ENCODE results near the gene NAALADL1. TPM values are rescaled to one million over a fixed set of nuclear protein-coding genes. Genes with fewer than 3 reads are reported as not detected.

Gene NAALADL1
- total and polyA plus RNA-seq, 9 of the 15 experiments (the other 6 are each of a cell fraction or from before 2014, with no cell fraction given), result 0.06 to 0.72 (median 0.22) TPM; not detected in 4

DNA sequence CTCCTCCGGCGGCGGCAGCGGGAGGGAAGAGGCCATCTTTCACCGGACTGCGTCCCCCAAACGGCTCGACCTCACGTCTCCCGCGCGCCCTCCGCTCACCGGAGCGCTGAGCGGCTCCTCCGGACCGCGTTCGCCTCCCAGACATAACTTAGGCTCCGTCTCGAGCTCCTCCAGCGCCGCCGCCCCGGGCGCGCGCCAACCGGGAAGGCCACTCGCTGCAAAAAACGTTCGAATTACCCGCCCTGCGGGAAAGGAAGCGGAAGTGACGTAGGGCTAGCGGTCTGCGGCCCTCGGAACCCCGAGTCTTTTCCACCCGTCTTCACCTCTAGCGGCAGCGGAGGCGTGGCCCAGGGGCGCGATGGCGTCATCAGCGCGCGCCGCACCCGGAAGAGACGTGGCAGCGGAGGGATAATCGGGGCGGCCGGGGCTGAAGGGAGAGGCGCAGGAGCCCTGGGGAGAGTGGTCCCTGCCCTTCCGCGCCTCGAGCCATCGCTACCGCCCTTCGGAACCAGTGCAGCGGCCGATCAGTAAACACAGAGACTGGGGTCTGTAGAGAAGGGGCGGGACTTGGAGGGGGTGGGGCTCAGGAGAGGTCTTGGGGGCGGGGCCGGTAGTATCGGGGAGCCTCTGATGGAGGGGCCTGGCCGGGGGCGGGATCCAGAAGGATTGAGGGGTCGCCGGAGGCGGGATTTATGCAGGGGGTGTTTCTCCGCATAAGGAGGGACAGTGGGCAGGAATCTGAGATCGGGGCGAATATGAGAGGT is 25.7 kb upstream of the NAALADL1 start, which contains the start of the genes CDCA5 and ZFPL1 (continued):
- TF ChIP-seq MEIS2 (IDR thresholded peaks at IDR 0.05; ENCODE audit: partially characterized antibody), result peak; percentile 43
- no peak for TF ChIP-seq CREB3 (tag; conservative IDR thresholded peaks at IDR 0.05; ENCODE audit: low read depth)
- 0 out of 2 replicates have a peak, but pooled peaks have one; percentile 23 for TF ChIP-seq ZNF133 (CRISPR knock-in tag; IDR thresholded peaks at IDR 0.05)
- TF ChIP-seq E2F6 (IDR thresholded peaks at IDR 0.05; ENCODE audit: borderline replicate concordance in 1 of 2, extremely low read depth in 1 of 2, insufficient read depth in 1 of 2, insufficient read length in 1 of 2, low read depth in 1 of 2, low read length in 1 of 2, poor library complexity in 1 of 2, severe bottlenecking in 1 of 2), result peak in 1 of 2 experiments; percentile 43
- TF ChIP-seq CEBPG (CRISPR knock-in tag; IDR thresholded peaks at IDR 0.05), result no peak
- TF ChIP-seq CEBPG (tag; conservative IDR thresholded peaks at IDR 0.05 in 1 of 2, IDR thresholded peaks at IDR 0.05 in 1 of 2), result no peak
- TF ChIP-seq YBX1 (IDR thresholded peaks at IDR 0.05), result no peak
- TF ChIP-seq EP400 (IDR thresholded peaks at IDR 0.05), result peak; percentile 100
- TF ChIP-seq, protein P1, sequence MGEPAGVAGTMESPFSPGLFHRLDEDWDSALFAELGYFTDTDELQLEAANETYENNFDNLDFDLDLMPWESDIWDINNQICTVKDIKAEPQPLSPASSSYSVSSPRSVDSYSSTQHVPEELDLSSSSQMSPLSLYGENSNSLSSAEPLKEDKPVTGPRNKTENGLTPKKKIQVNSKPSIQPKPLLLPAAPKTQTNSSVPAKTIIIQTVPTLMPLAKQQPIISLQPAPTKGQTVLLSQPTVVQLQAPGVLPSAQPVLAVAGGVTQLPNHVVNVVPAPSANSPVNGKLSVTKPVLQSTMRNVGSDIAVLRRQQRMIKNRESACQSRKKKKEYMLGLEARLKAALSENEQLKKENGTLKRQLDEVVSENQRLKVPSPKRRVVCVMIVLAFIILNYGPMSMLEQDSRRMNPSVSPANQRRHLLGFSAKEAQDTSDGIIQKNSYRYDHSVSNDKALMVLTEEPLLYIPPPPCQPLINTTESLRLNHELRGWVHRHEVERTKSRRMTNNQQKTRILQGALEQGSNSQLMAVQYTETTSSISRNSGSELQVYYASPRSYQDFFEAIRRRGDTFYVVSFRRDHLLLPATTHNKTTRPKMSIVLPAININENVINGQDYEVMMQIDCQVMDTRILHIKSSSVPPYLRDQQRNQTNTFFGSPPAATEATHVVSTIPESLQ (CRISPR knock-in tag; IDR thresholded peaks at IDR 0.05), result peak; percentile 97
- TF ChIP-seq RREB1 (CRISPR knock-in tag; IDR thresholded peaks at IDR 0.05), result 0 out of 2 replicates have a peak, but pooled peaks have one; percentile 53
- peak; percentile 67; the same call in 1 of the 2 replicates for TF ChIP-seq POLR2AphosphoS5 (IDR thresholded peaks at IDR 0.05; ENCODE audit: control insufficient read depth, insufficient read depth, low read depth, low read length)
- TF ChIP-seq, protein P2, sequence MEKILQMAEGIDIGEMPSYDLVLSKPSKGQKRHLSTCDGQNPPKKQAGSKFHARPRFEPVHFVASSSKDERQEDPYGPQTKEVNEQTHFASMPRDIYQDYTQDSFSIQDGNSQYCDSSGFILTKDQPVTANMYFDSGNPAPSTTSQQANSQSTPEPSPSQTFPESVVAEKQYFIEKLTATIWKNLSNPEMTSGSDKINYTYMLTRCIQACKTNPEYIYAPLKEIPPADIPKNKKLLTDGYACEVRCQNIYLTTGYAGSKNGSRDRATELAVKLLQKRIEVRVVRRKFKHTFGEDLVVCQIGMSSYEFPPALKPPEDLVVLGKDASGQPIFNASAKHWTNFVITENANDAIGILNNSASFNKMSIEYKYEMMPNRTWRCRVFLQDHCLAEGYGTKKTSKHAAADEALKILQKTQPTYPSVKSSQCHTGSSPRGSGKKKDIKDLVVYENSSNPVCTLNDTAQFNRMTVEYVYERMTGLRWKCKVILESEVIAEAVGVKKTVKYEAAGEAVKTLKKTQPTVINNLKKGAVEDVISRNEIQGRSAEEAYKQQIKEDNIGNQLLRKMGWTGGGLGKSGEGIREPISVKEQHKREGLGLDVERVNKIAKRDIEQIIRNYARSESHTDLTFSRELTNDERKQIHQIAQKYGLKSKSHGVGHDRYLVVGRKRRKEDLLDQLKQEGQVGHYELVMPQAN (IDR thresholded peaks at IDR 0.05; ENCODE audit: borderline replicate concordance), result peak; percentile 96

Data from K562 (cell line).